Astrocyte (in vitro differentiated cells and primary cell): Measurements from ENCODE around the gene SLC45A3.

Experiments used
- EZH2 ChIP-seq: IDR thresholded peaks from 2 replicates; pipeline ENCODE4 v1.6.1; 2012; ENCODE audit warnings: mild to moderate bottlenecking, low read length, inconsistent platforms; ENCODE audit not compliant: insufficient read depth
- TF ChIP-seq, protein P1 (sequence below): IDR thresholded peaks from 2 replicates; pipeline ENCODE4 v1.5.1; 2011; ENCODE audit warnings: low read depth, mild to moderate bottlenecking, inconsistent platforms, low read length, moderate library complexity; ENCODE audit not compliant: insufficient read depth

DNA sequence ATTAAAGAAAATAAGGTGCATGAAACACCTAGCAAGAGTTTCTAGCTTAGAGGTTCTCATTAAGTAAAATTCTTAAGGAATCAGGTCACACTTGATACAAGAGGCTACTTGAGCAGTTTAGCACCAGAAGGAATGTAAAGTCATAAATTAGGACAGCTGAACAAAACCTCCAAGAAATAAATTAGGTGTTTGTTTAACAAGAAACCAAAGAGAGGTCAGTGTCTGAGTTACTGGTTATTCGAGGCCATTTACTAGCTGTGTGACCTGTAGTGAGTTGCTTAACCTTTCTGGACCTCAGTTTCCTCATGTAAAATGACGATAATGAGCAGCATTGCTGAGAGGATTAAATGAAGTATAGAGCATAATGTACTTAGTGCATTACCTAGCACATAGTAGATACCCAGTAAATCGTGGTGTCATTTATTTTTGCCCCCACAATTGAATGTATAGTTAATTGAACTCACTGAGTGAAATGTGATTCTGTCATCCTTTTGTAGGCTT is 47.6 kb downstream of the SLC45A3 start:
- no peak for TF ChIP-seq EZH2
- TF ChIP-seq, protein P1, sequence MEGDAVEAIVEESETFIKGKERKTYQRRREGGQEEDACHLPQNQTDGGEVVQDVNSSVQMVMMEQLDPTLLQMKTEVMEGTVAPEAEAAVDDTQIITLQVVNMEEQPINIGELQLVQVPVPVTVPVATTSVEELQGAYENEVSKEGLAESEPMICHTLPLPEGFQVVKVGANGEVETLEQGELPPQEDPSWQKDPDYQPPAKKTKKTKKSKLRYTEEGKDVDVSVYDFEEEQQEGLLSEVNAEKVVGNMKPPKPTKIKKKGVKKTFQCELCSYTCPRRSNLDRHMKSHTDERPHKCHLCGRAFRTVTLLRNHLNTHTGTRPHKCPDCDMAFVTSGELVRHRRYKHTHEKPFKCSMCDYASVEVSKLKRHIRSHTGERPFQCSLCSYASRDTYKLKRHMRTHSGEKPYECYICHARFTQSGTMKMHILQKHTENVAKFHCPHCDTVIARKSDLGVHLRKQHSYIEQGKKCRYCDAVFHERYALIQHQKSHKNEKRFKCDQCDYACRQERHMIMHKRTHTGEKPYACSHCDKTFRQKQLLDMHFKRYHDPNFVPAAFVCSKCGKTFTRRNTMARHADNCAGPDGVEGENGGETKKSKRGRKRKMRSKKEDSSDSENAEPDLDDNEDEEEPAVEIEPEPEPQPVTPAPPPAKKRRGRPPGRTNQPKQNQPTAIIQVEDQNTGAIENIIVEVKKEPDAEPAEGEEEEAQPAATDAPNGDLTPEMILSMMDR = no peak
